HepG2 (cell line): ENCODE measurements around the gene ANKS4B.

Source experiments
- ARNTL ChIP-seq: sonication (generic); formaldehyde crosslinking; IDR thresholded peaks from 2 replicates; pipeline ENCODE4 v1.4.0; 2020; ENCODE audit warnings: mild to moderate bottlenecking, missing genetic modification reagents
- BRCA1 ChIP-seq: sonication (generic); formaldehyde crosslinking; IDR thresholded peaks from 2 replicates; pipeline ENCODE4 v1.4.0; 2020; ENCODE audit warnings: missing genetic modification reagents
- CBFB ChIP-seq: sonication (generic); formaldehyde crosslinking; IDR thresholded peaks from 2 replicates; pipeline ENCODE4 v1.4.0; 2020; ENCODE audit warnings: missing genetic modification reagents
- CTCF ChIP-seq: sonication (generic); formaldehyde crosslinking; IDR thresholded peaks from 2 replicates; pipeline ENCODE4 v1.5.0; 2020; ENCODE audit warnings: mild to moderate bottlenecking, missing genetic modification reagents, moderate library complexity
- FOXA1 ChIP-seq, 2 experiments: fragments of 450-650 bp in 1 of 2; sonication (generic) in 1 of 2; formaldehyde crosslinking in 1 of 2; IDR thresholded peaks; 2 replicates each; pipeline versions ENCODE4 v1.4.0 to v1.6.1; 2016 to 2020; ENCODE audit warnings: missing genetic modification reagents in 1 of 2
- FOXK2 ChIP-seq: fragments of 450-650 bp; IDR thresholded peaks from 2 replicates; pipeline ENCODE4 v1.6.1; 2016
- MXI1 ChIP-seq: IDR thresholded peaks from 3 replicates; pipeline ENCODE4 v1.6.1; 2012; ENCODE audit warnings: low read depth, low read length, inconsistent platforms, borderline replicate concordance
- ZNF34 ChIP-seq: sonication (generic); formaldehyde crosslinking; IDR thresholded peaks from 2 replicates; pipeline ENCODE4 v1.4.0; 2020; ENCODE audit warnings: mild to moderate bottlenecking, missing genetic modification reagents, borderline replicate concordance
- ZNF550 ChIP-seq: sonication (generic); formaldehyde crosslinking; IDR thresholded peaks from 2 replicates; pipeline ENCODE4 v1.4.0; 2020; ENCODE audit warnings: mild to moderate bottlenecking, missing genetic modification reagents, borderline replicate concordance
- TF ChIP-seq, protein P1 (sequence below): sonication (generic); formaldehyde crosslinking; IDR thresholded peaks from 2 replicates; pipeline ENCODE4 v1.4.0; 2020; ENCODE audit warnings: low read depth, missing genetic modification reagents
- TF ChIP-seq, protein P2 (sequence below): IDR thresholded peaks from 2 replicates; pipeline ENCODE4 v1.6.1; 2012; ENCODE audit warnings: inconsistent platforms
- TF ChIP-seq, protein P3 (sequence below): sonication (generic); formaldehyde crosslinking; IDR thresholded peaks from 2 replicates; pipeline ENCODE4; 2020; ENCODE audit warnings: missing genetic modification reagents, mild to moderate bottlenecking, borderline replicate concordance

DNA sequence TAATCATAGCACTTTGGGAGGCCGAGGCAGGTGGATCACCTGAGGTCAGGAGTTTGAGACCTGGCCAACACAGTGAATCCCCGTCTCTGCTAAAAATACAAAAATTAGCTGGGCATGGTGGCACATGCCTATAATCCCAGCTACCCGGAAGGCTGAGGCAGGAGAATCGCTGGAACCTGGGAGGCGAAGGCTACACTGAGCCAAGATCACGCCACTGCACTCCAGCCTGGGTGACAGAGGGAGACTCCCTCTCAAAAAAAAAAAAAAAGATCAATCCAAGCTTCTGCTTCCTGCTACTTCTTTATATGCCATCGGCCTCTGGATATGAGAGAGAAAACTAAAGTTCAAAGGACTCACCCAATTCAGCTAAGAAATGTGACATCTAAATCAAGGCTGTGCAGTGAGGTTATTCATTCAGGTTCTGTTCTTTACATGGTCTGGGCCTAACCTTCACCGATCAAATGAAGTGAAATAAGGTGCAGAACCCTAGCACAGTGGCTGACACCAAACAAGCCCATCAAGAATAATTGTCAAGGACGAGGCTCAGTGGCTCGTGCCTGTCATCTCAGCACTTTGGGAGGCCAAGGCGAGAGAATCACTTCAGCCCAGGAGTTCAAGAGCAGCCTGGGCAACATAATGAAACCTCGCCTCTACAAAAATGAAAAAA is 47.7 kb upstream of the ANKS4B start:
- TF ChIP-seq, protein P1, sequence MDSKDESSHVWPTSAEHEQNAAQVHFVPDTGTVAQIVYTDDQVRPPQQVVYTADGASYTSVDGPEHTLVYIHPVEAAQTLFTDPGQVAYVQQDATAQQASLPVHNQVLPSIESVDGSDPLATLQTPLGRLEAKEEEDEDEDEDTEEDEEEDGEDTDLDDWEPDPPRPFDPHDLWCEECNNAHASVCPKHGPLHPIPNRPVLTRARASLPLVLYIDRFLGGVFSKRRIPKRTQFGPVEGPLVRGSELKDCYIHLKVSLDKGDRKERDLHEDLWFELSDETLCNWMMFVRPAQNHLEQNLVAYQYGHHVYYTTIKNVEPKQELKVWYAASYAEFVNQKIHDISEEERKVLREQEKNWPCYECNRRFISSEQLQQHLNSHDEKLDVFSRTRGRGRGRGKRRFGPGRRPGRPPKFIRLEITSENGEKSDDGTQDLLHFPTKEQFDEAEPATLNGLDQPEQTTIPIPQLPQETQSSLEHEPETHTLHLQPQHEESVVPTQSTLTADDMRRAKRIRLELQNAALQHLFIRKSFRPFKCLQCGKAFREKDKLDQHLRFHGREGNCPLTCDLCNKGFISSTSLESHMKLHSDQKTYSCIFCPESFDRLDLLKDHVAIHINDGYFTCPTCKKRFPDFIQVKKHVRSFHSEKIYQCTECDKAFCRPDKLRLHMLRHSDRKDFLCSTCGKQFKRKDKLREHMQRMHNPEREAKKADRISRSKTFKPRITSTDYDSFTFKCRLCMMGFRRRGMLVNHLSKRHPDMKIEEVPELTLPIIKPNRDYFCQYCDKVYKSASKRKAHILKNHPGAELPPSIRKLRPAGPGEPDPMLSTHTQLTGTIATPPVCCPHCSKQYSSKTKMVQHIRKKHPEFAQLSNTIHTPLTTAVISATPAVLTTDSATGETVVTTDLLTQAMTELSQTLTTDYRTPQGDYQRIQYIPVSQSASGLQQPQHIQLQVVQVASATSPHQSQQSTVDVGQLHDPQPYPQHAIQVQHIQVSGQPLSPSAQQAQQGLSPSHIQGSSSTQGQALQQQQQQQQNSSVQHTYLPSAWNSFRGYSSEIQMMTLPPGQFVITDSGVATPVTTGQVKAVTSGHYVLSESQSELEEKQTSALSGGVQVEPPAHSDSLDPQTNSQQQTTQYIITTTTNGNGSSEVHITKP (CRISPR knock-in tag): no peak
- TF ChIP-seq CBFB (CRISPR knock-in tag) (no peak), CTCF (CRISPR knock-in tag) (no peak), FOXK2 (no peak), MXI1 (no peak), ZNF34 (no peak), FOXA1 (IDR thresholded peaks at IDR 0.05) (no peak), FOXA1 (CRISPR knock-in tag; IDR thresholded peaks at IDR 0.05) (no peak), ZNF550 (0 out of 2 replicates have a peak, but pooled peaks have one; percentile 42), ARNTL (CRISPR knock-in tag) (no peak), BRCA1 (0 out of 2 replicates have a peak, but pooled peaks have one; percentile 22)
- TF ChIP-seq, protein P2, sequence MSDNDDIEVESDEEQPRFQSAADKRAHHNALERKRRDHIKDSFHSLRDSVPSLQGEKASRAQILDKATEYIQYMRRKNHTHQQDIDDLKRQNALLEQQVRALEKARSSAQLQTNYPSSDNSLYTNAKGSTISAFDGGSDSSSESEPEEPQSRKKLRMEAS: no peak
- TF ChIP-seq, protein P3, sequence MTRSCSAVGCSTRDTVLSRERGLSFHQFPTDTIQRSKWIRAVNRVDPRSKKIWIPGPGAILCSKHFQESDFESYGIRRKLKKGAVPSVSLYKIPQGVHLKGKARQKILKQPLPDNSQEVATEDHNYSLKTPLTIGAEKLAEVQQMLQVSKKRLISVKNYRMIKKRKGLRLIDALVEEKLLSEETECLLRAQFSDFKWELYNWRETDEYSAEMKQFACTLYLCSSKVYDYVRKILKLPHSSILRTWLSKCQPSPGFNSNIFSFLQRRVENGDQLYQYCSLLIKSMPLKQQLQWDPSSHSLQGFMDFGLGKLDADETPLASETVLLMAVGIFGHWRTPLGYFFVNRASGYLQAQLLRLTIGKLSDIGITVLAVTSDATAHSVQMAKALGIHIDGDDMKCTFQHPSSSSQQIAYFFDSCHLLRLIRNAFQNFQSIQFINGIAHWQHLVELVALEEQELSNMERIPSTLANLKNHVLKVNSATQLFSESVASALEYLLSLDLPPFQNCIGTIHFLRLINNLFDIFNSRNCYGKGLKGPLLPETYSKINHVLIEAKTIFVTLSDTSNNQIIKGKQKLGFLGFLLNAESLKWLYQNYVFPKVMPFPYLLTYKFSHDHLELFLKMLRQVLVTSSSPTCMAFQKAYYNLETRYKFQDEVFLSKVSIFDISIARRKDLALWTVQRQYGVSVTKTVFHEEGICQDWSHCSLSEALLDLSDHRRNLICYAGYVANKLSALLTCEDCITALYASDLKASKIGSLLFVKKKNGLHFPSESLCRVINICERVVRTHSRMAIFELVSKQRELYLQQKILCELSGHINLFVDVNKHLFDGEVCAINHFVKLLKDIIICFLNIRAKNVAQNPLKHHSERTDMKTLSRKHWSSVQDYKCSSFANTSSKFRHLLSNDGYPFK (CRISPR knock-in tag): 0 out of 2 replicates have a peak, but pooled peaks have one; percentile 18
